Effector memory CD8-positive, alpha-beta T cell (primary cell): ENCODE results near the gene FILIP1L.

Experiments used
- ATAC-seq: fragments of 150-1000 bp; cut with Tn5 transposase; replicated peaks from 2 replicates; pipeline ENCODE4 v1.10.0; 2021; ENCODE audit warnings: mild to moderate bottlenecking, moderate library complexity
- DNase-seq, 3 experiments: peaks; one replicate each; pipeline ENCODE4 v3.0.0; 2021
- H3K27ac Mint-ChIP-seq, 2 donors: one replicate each; pipeline ENCODE4 v1.8.0; 2022; ENCODE audit warnings: mild to moderate bottlenecking in 2 of 2, mixed read lengths in 2 of 2, moderate library complexity in 2 of 2
- H3K27me3 Mint-ChIP-seq, 2 donors: one replicate each; pipeline ENCODE4 v1.8.0; 2022; ENCODE audit warnings: mixed read lengths in 2 of 2
- H3K36me3 Mint-ChIP-seq: one replicate; pipeline ENCODE4 v1.8.0; 2022; ENCODE audit warnings: mild to moderate bottlenecking, moderate library complexity, mixed read lengths; ENCODE audit not compliant: insufficient read depth
- H3K4me1 Mint-ChIP-seq, 2 donors: one replicate each; pipeline ENCODE4 v1.8.0; 2022; ENCODE audit warnings: low read depth in 2 of 2, mixed read lengths in 2 of 2
- H3K4me3 Mint-ChIP-seq, 2 donors: one replicate each; pipeline ENCODE4 v1.8.0; 2022; ENCODE audit warnings: mild to moderate bottlenecking in 2 of 2, mixed read lengths in 2 of 2, moderate library complexity in 2 of 2
- H3K9me3 Mint-ChIP-seq, 2 donors: one replicate each; pipeline ENCODE4 v1.8.0; 2022; ENCODE audit warnings: mixed read lengths in 2 of 2
- total RNA-seq, 9 experiments: gene quantifications; one replicate each; lab custom pipeline; 2026; lab: John Stamatoyannopoulos, UW

The FILIP1L gene
- 0 to 0.67 (median 0.37) reads per million in 9 experiments for total RNA-seq

- Mint-ChIP-seq H3K27me3 (no peaks in the 10 kb centered on the region), H3K9me3 (no peaks in the 10 kb centered on the region), H3K4me3 (no peak within 1 kb of the TSS), H3K36me3 (no peaks in the 10 kb centered on the region), H3K27ac (no peak within 1 kb of the TSS), H3K4me1 (peaks cover 0 to 3% of the 10 kb centered on the region in 2 donors)
- ATAC-seq (no peak), DNase-seq (no peak)
Observed at GRCh38 chr3:100114413-100115030, at the start of gene FILIP1L. FILIP1L (minus strand) TSS chr3:100114501.

GRCh38 chr3:100163787-100164186 is 49.5 kb upstream of the FILIP1L start:
- H3K4me1 Mint-ChIP-seq: no peaks in the 10 kb centered on the region
- ATAC-seq: no peak
- no peaks in the 10 kb centered on the region for H3K27me3 Mint-ChIP-seq
- no peak for DNase-seq
- H3K27ac Mint-ChIP-seq: no peak overlapping the region
- H3K4me3 Mint-ChIP-seq: no peak overlapping the region
- peaks cover 4% of the 10 kb centered on the region for H3K36me3 Mint-ChIP-seq
- H3K9me3 Mint-ChIP-seq: no peaks in the 10 kb centered on the region

- peaks cover 4% of the 10 kb centered on the region for H3K36me3 Mint-ChIP-seq
- no peak overlapping the region for H3K4me3 Mint-ChIP-seq
- DNase-seq (no peak), ATAC-seq (no peak)
- peaks cover 0 to 3% of the 10 kb centered on the region in 2 donors for H3K9me3 Mint-ChIP-seq
- no peaks in the 10 kb centered on the region for H3K4me1 Mint-ChIP-seq
- no peak overlapping the region for H3K27ac Mint-ChIP-seq
- no peaks in the 10 kb centered on the region for H3K27me3 Mint-ChIP-seq
Observed at GRCh38 chr3:100160521-100160920, 46.2 kb upstream of the FILIP1L start.

GRCh38 chr3:100159331-100160153 is 45.2 kb upstream of the FILIP1L start:
- Mint-ChIP-seq H3K4me3 (no peak overlapping the region), H3K4me1 (no peaks in the 10 kb centered on the region), H3K27ac (no peak overlapping the region), H3K27me3 (no peaks in the 10 kb centered on the region), H3K9me3 (peaks cover 0 to 7% of the 10 kb centered on the region in 2 donors), H3K36me3 (peaks cover 4% of the 10 kb centered on the region)
- DNase-seq: no peak
- ATAC-seq: no peak

- Mint-ChIP-seq H3K27me3 (no peaks in the 10 kb centered on the region), H3K4me1 (no peaks in the 10 kb centered on the region), H3K27ac (no peak overlapping the region), H3K36me3 (peaks cover 4% of the 10 kb centered on the region), H3K4me3 (no peak overlapping the region), H3K9me3 (peaks cover 0 to 7% of the 10 kb centered on the region in 2 donors)
- ATAC-seq (no peak), DNase-seq (no peak)
Observed at GRCh38 chr3:100158918-100159330, 44.6 kb upstream of the FILIP1L start.

- Mint-ChIP-seq H3K27ac (no peak overlapping the region), H3K9me3 (peaks cover 0 to 7% of the 10 kb centered on the region in 2 donors), H3K36me3 (peaks cover 4% of the 10 kb centered on the region), H3K4me1 (no peaks in the 10 kb centered on the region), H3K4me3 (no peak overlapping the region), H3K27me3 (no peaks in the 10 kb centered on the region)
- no peak for DNase-seq
- ATAC-seq: no peak
Observed at GRCh38 chr3:100157685-100158084, 43.4 kb upstream of the FILIP1L start.

GRCh38 chr3:100155590-100155989 is 41.3 kb upstream of the FILIP1L start:
- H3K27ac Mint-ChIP-seq: no peak overlapping the region
- H3K4me1 Mint-ChIP-seq: no peaks in the 10 kb centered on the region
- no peak overlapping the region for H3K4me3 Mint-ChIP-seq
- H3K36me3 Mint-ChIP-seq: no peaks in the 10 kb centered on the region
- no peak for ATAC-seq
- DNase-seq: no peak
- H3K9me3 Mint-ChIP-seq: peaks cover 0 to 7% of the 10 kb centered on the region in 2 donors
- no peaks in the 10 kb centered on the region for H3K27me3 Mint-ChIP-seq

- Mint-ChIP-seq H3K4me3 (no peak overlapping the region), H3K4me1 (no peaks in the 10 kb centered on the region), H3K27ac (no peak overlapping the region), H3K9me3 (peaks cover 0 to 7% of the 10 kb centered on the region in 2 donors), H3K36me3 (no peaks in the 10 kb centered on the region), H3K27me3 (no peaks in the 10 kb centered on the region)
- DNase-seq (no peak), ATAC-seq (no peak)
Observed at GRCh38 chr3:100155128-100155527, 40.8 kb upstream of the FILIP1L start.

GRCh38 chr3:100154171-100154570 is 39.9 kb upstream of the FILIP1L start:
- H3K9me3 Mint-ChIP-seq: peaks cover 0 to 7% of the 10 kb centered on the region in 2 donors
- H3K36me3 Mint-ChIP-seq: no peaks in the 10 kb centered on the region
- no peaks in the 10 kb centered on the region for H3K27me3 Mint-ChIP-seq
- DNase-seq (no peak), ATAC-seq (no peak)
- no peak overlapping the region for H3K4me3 Mint-ChIP-seq
- H3K27ac Mint-ChIP-seq: no peak overlapping the region
- peaks cover 1 to 4% of the 10 kb centered on the region in 2 donors for H3K4me1 Mint-ChIP-seq

GRCh38 chr3:100151024-100151707 is 36.9 kb upstream of the FILIP1L start:
- DNase-seq: no peak
- H3K36me3 Mint-ChIP-seq: no peaks in the 10 kb centered on the region
- ATAC-seq: no peak

GRCh38 chr3:100150473-100150872 is 36.2 kb upstream of the FILIP1L start:
- DNase-seq: no peak
- Mint-ChIP-seq H3K27ac (no peak overlapping the region), H3K9me3 (peaks cover 0 to 4% of the 10 kb centered on the region in 2 donors), H3K27me3 (no peaks in the 10 kb centered on the region), H3K4me3 (no peak overlapping the region), H3K4me1 (peaks cover 1 to 9% of the 10 kb centered on the region in 2 donors), H3K36me3 (no peaks in the 10 kb centered on the region)
- no peak for ATAC-seq

More at GRCh38 chr3:100151024-100151707, 36.9 kb upstream of the FILIP1L start:
- Mint-ChIP-seq H3K4me1 (peaks cover 1 to 9% of the 10 kb centered on the region in 2 donors), H3K4me3 (no peak overlapping the region), H3K27me3 (no peaks in the 10 kb centered on the region), H3K9me3 (peaks cover 0 to 4% of the 10 kb centered on the region in 2 donors), H3K27ac (no peak overlapping the region)

- Mint-ChIP-seq H3K4me1 (peaks cover 1 to 9% of the 10 kb centered on the region in 2 donors), H3K36me3 (no peaks in the 10 kb centered on the region), H3K27me3 (no peaks in the 10 kb centered on the region), H3K9me3 (no peaks in the 10 kb centered on the region), H3K4me3 (no peak overlapping the region), H3K27ac (peak overlapping the region in 1 of 2 donors; percentile 30)
- no peak for DNase-seq
- ATAC-seq: no peak
Observed at GRCh38 chr3:100149713-100150415, 35.6 kb upstream of the FILIP1L start.

- Mint-ChIP-seq H3K9me3 (no peaks in the 10 kb centered on the region), H3K36me3 (no peaks in the 10 kb centered on the region), H3K27ac (peak overlapping the region in 1 of 2 donors; percentile 30), H3K4me1 (peaks cover 1 to 9% of the 10 kb centered on the region in 2 donors), H3K4me3 (no peak overlapping the region), H3K27me3 (no peaks in the 10 kb centered on the region)
- ATAC-seq (no peak), DNase-seq (no peak)
Observed at GRCh38 chr3:100149130-100149529, 34.8 kb upstream of the FILIP1L start.
